Brain microvascular endothelial cell (primary cell): ENCODE results near the gene LYST.
"Not testable (repeated sequence)": the region's sequence is repeated elsewhere in the genome, so short reads cannot be mapped to it uniquely, and the experiment has no call there.

ENCODE experiments used
- DNase-seq: peaks from one replicate; pipeline ENCODE4 v3.0.0-alpha.2; 2020
- H3K27ac ChIP-seq: fragments of 250-450 bp; sonication (Bioruptor Pico); 2 replicates; pipeline ENCODE4 v1.5.1; 2020; ENCODE audit warnings: mild to moderate bottlenecking, moderate library complexity
- H3K27me3 ChIP-seq: fragments of 250-450 bp; sonication (Bioruptor Pico); replicated peaks from 2 replicates; pipeline ENCODE4 v1.5.1; 2020; ENCODE audit warnings: mild to moderate bottlenecking
- H3K36me3 ChIP-seq: fragments of 250-450 bp; sonication (Bioruptor Pico); replicated peaks from 2 replicates; pipeline ENCODE4 v1.5.1; 2020; ENCODE audit warnings: mild to moderate bottlenecking
- H3K4me3 ChIP-seq: 2 replicates; pipeline ENCODE4 v1.5.1; 2011; ENCODE audit warnings: low read depth, mild to moderate bottlenecking, control low read depth, low read length, moderate library complexity
- CTCF ChIP-seq: IDR thresholded peaks from 2 replicates; pipeline ENCODE4 v1.5.1; 2011; ENCODE audit warnings: low read depth, mild to moderate bottlenecking, moderate library complexity, low read length, control low read depth, inconsistent platforms; ENCODE audit errors: missing control alignments
- in situ Hi-C: cut with HindIII; loops from 2 replicates; pipeline ENCODE4 v1.10.0; 2017; ENCODE audit warnings: low sequenced_read_pairs, low pct_ligation_motif_present

The LYST gene

GRCh38 chr1:235759336-235759735, 107.4 kb downstream of the LYST start:
- no peak overlapping the region for H3K27ac ChIP-seq
- H3K4me3 ChIP-seq: no peak overlapping the region
- in situ Hi-C loops: no loop called here
- TF ChIP-seq CTCF: no peak
- peaks cover 3% of the 10 kb centered on the region for H3K36me3 ChIP-seq
- DNase-seq: no peak
- H3K27me3 ChIP-seq: no peaks in the 10 kb centered on the region

- no peak for TF ChIP-seq CTCF
- in situ Hi-C loops: no loop called here
- no peak for DNase-seq
- Histone ChIP-seq H3K36me3 (peaks cover 3% of the 10 kb centered on the region), H3K27ac (no peak overlapping the region), H3K27me3 (no peaks in the 10 kb centered on the region), H3K4me3 (no peak overlapping the region)
These were observed 107.8 kb downstream of the LYST start for GRCh38 chr1:235758931-235759330.

DNA sequence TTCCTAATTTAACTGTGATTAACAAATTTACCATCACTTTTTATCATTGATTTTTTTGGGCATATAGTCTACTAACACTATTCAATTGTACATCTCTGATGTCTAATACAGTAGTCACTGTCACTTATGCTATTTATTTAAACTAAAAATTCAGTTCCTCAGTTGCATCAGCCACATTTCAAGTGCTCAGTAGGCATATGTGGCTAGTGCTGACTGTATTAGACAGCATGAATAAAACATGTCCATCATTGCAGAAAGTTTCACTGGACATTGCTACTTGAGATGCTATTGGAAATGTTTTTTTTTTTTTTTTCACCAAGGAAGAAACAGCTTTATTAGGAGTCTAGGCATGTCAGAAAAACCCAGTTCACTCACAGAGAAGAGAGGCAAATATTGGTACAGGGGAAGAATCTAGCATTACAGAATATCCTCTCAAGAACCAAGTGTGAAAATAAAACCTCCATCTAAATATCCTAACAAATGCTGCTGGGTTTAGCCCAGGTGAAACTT, 109.1 kb downstream of the LYST start:
- no peak for DNase-seq
- H3K27me3 ChIP-seq: no peaks in the 10 kb centered on the region
- no peak overlapping the region for H3K27ac ChIP-seq
- H3K36me3 ChIP-seq: peaks cover 3% of the 10 kb centered on the region
- H3K4me3 ChIP-seq: no peak overlapping the region
- in situ Hi-C loops: no loop called here
- TF ChIP-seq CTCF: no peak

- H3K27me3 ChIP-seq, H3K36me3 ChIP-seq, in situ Hi-C loops, DNase-seq, H3K27ac ChIP-seq, H3K4me3 ChIP-seq: not testable (repeated sequence)
These were observed 112.5 kb downstream of the LYST start for GRCh38 chr1:235754186-235754585.

- in situ Hi-C loops: no loop called here
- H3K27me3 ChIP-seq: no peaks in the 10 kb centered on the region
- no peak for TF ChIP-seq CTCF
- DNase-seq: no peak
- no peak overlapping the region for H3K27ac ChIP-seq
- H3K36me3 ChIP-seq: no peaks in the 10 kb centered on the region
- H3K4me3 ChIP-seq: no peak overlapping the region
These were observed 116.9 kb downstream of the LYST start for GRCh38 chr1:235749755-235750300.

DNA sequence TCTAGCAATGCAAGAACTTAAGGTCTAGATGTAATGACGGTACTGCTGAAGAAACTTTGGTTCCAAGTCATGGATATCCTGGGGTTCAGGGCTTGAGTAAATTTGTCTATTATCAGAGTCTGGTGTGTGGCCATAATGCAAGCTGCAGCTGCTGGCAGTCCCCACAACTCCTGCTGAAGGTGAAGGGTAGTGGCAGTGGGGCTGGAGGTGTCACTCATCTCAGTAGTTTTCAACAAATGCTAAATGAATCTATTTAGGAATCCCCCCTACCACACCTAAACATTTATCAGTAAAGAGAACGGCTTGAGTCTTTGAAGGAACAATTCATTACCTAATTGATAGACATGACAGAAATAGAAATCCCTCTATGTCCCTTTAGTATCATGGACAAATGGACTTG, 118.0 kb downstream of the LYST start:
- TF ChIP-seq CTCF: no peak
- no peaks in the 10 kb centered on the region for H3K36me3 ChIP-seq

More for the DNA sequence above, 118.0 kb downstream of the LYST start:
- Histone ChIP-seq H3K27me3 (no peaks in the 10 kb centered on the region), H3K27ac (no peak overlapping the region), H3K4me3 (no peak overlapping the region)
- DNase-seq: no peak
- in situ Hi-C loops: no loop called here
